ENCODE measurements around the gene SSBP2.

The SSBP2 gene

GRCh38 chr5:81776258-81776657 lies 25.4 kb upstream of the SSBP2 start:
- Histone ChIP-seq H3K9me3 (no peaks in the 10 kb centered on the region), H3K4me3 (ENCODE audit: low read depth in 1 of 2, low read length in 1 of 2) (no peak overlapping the region), H3K4me1 (ENCODE audit: control insufficient read depth in 1 of 2, insufficient read depth in 1 of 2, low read depth in 1 of 2, low read length in 1 of 2) (peaks cover 14 to 16% of the 10 kb centered on the region in 2 experiments), H3K36me3 (no peaks in the 10 kb centered on the region), H3K27ac (no peak overlapping the region), H3K27me3 (no peaks in the 10 kb centered on the region)
- TF ChIP-seq, protein P1, sequence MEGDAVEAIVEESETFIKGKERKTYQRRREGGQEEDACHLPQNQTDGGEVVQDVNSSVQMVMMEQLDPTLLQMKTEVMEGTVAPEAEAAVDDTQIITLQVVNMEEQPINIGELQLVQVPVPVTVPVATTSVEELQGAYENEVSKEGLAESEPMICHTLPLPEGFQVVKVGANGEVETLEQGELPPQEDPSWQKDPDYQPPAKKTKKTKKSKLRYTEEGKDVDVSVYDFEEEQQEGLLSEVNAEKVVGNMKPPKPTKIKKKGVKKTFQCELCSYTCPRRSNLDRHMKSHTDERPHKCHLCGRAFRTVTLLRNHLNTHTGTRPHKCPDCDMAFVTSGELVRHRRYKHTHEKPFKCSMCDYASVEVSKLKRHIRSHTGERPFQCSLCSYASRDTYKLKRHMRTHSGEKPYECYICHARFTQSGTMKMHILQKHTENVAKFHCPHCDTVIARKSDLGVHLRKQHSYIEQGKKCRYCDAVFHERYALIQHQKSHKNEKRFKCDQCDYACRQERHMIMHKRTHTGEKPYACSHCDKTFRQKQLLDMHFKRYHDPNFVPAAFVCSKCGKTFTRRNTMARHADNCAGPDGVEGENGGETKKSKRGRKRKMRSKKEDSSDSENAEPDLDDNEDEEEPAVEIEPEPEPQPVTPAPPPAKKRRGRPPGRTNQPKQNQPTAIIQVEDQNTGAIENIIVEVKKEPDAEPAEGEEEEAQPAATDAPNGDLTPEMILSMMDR (IDR thresholded peaks at IDR 0.05), result no peak

DNA sequence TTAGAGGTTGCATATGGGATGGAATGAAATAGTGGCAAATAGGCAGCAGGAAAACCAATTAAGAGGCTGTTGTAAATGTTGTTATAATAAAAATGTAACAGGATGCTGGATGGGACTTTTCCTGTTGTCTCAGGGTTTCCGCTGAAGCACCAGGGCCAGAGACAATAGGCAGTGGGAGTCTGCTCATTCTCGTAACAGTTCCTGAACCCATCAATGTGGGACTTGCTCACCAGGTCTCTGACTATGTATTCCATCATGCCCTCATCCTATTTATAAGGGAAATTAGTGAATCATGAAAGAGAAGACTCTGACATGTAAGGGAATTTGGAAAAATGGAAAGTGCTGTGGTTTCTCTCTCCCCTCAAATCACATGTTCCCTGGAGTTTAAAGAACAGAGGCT lies 23.5 kb upstream of the SSBP2 start:
- Histone ChIP-seq H3K4me1 (ENCODE audit: control insufficient read depth in 1 of 2, insufficient read depth in 1 of 2, low read depth in 1 of 2, low read length in 1 of 2) (peaks cover 12% of the 10 kb centered on the region in 2 experiments), H3K36me3 (no peaks in the 10 kb centered on the region), H3K9me3 (no peaks in the 10 kb centered on the region), H3K27me3 (no peaks in the 10 kb centered on the region), H3K4me3 (ENCODE audit: low read depth in 1 of 2, low read length in 1 of 2) (no peak overlapping the region), H3K27ac (no peak overlapping the region)
- TF ChIP-seq, protein P1 (IDR thresholded peaks at IDR 0.05), result no peak

GRCh38 chr5:81773574-81773973 lies 22.7 kb upstream of the SSBP2 start:
- Histone ChIP-seq H3K4me3 (ENCODE audit: low read depth in 1 of 2, low read length in 1 of 2) (no peak overlapping the region), H3K27ac (no peak overlapping the region), H3K4me1 (ENCODE audit: control insufficient read depth in 1 of 2, insufficient read depth in 1 of 2, low read depth in 1 of 2, low read length in 1 of 2) (peaks cover 4% of the 10 kb centered on the region in 2 experiments), H3K9me3 (no peaks in the 10 kb centered on the region), H3K27me3 (no peaks in the 10 kb centered on the region), H3K36me3 (no peaks in the 10 kb centered on the region)
- TF ChIP-seq, protein P1 (IDR thresholded peaks at IDR 0.05), result no peak

- Histone ChIP-seq H3K27me3 (no peaks in the 10 kb centered on the region), H3K4me3 (ENCODE audit: low read depth in 1 of 2, low read length in 1 of 2) (no peak overlapping the region), H3K9me3 (no peaks in the 10 kb centered on the region), H3K4me1 (ENCODE audit: control insufficient read depth in 1 of 2, insufficient read depth in 1 of 2, low read depth in 1 of 2, low read length in 1 of 2) (no peaks in the 10 kb centered on the region), H3K27ac (no peak overlapping the region), H3K36me3 (no peaks in the 10 kb centered on the region)
- TF ChIP-seq, protein P1 (IDR thresholded peaks at IDR 0.05), result no peak
These were observed 22.3 kb upstream of the SSBP2 start for GRCh38 chr5:81773161-81773560.

DNA sequence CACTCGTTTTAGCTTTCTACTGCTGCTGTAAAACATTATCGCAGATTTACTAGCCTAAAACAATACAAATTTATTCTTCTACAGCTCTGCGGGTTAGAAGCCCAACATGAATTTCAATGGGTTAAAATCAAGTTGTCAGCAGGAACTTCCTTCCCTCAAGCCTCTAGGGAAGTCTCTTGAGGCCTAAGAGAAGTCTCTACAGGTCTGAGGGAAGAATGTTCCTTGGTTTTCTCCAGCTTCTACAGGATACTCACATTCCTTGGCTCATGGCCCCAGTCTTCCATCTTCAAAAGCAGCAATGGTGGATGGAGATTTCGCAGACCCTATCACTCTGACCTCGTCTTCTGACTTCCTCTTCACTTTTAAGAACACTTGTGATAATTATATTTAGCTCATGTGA lies 21.6 kb upstream of the SSBP2 start:
- H3K4me3 ChIP-seq (ENCODE audit: low read depth in 1 of 2, low read length in 1 of 2), result no peak overlapping the region
- no peaks in the 10 kb centered on the region for H3K27me3 ChIP-seq
- H3K9me3 ChIP-seq, result no peaks in the 10 kb centered on the region
- H3K36me3 ChIP-seq, result no peaks in the 10 kb centered on the region
- TF ChIP-seq, protein P1 (IDR thresholded peaks at IDR 0.05), result no peak
- H3K27ac ChIP-seq, result no peak overlapping the region
- no peaks in the 10 kb centered on the region for H3K4me1 ChIP-seq (ENCODE audit: control insufficient read depth in 1 of 2, insufficient read depth in 1 of 2, low read depth in 1 of 2, low read length in 1 of 2)

- no peaks in the 10 kb centered on the region for H3K4me1 ChIP-seq (ENCODE audit: control insufficient read depth in 1 of 2, insufficient read depth in 1 of 2, low read depth in 1 of 2, low read length in 1 of 2)
- no peak overlapping the region for H3K4me3 ChIP-seq (ENCODE audit: low read depth in 1 of 2, low read length in 1 of 2)
- H3K9me3 ChIP-seq, result no peaks in the 10 kb centered on the region
- TF ChIP-seq, protein P1 (IDR thresholded peaks at IDR 0.05), result no peak
- no peaks in the 10 kb centered on the region for H3K36me3 ChIP-seq
- H3K27me3 ChIP-seq, result no peaks in the 10 kb centered on the region
- no peak overlapping the region for H3K27ac ChIP-seq
These were observed 18.1 kb upstream of the SSBP2 start for GRCh38 chr5:81768935-81769452.

Data from neutrophil (primary cell).